PFSK-1 (cell line): ENCODE measurements around the gene ITIH5.

ENCODE experiments used
- POLR2AphosphoS5 ChIP-seq: IDR thresholded peaks from 2 replicates; pipeline ENCODE4 v1.6.1; 2012; ENCODE audit warnings: low read depth, mild to moderate bottlenecking, control low read depth, low read length, moderate library complexity
- REST ChIP-seq, 2 experiments: IDR thresholded peaks; 2 replicates each; pipeline versions ENCODE4 v1.6.1 to v1.8.0; 2011 to 2012; ENCODE audit warnings: low read depth in 2 of 2, low read length in 2 of 2, control low read depth in 1 of 2, inconsistent platforms in 1 of 2, mild to moderate bottlenecking in 1 of 2, moderate library complexity in 1 of 2; ENCODE audit not compliant: insufficient read depth in 1 of 2
- SIN3A ChIP-seq: IDR thresholded peaks from 2 replicates; pipeline ENCODE4 v1.6.1; 2012; ENCODE audit warnings: mild to moderate bottlenecking, low read length, moderate library complexity, borderline replicate concordance; ENCODE audit not compliant: insufficient read depth
- TAF1 ChIP-seq: IDR thresholded peaks from 2 replicates; pipeline ENCODE4 v1.6.1; 2012; ENCODE audit warnings: low read length, control low read depth, borderline replicate concordance; ENCODE audit not compliant: insufficient read depth

- TF ChIP-seq REST (IDR thresholded peaks at IDR 0.05; ENCODE audit: insufficient read depth in 1 of 2, low read depth in 2 of 2, low read length in 2 of 2) (no peak), POLR2AphosphoS5 (no peak), TAF1 (no peak), SIN3A (no peak)
Observed at GRCh38 chr10:7706534-7707073, 39.8 kb upstream of the ITIH5 start.
